Measurements from ENCODE around the gene TUBB6. TPM values are rescaled to one million over a fixed set of nuclear protein-coding genes. Genes with fewer than 3 reads are reported as not detected.

The TUBB6 gene
- total and polyA plus RNA-seq, 3 donors from 2014 or later, result 47.0 to 84.5 (median 65.1) TPM

DNA sequence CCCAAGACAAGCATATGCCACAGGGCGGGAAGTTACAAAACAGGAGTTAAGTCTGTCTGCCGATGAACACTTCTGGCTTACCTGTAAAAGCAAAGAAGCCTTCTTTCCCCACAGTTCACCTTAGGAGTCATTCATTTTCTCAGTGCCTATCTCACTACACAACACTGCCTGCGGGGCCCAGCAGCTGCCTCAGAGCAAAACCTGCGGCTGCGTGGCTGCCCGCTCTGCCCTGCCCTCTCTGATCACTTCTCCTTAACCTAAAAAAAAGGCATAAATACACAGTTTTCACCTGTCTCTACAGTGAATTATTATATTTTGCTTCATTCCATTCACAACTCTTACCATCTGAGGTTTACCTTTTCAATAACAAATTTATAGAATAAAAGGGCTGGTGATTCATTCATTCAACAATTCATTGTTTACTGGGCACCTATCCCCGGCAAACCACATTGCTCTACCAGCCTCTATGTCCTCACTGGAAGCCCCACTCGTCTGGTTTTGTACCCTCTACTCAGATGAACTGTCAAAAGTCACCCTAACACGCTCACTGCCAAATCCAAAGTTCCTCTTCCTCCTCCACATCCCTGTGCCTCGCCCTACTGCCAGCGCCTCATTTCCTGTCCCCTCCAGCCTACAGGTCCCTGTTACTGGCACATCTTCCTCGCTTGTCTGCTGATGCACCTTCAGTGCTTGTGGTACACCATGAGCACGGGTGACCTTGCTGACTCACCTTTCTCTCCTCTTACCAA, 37.6 kb downstream of the TUBB6 start:
- DNase-seq, result no peak
- no peak overlapping the region for H3K4me3 ChIP-seq
- H3K27me3 ChIP-seq, result no peaks in the 10 kb centered on the region
- no peaks in the 10 kb centered on the region for H3K9me3 ChIP-seq
- intact Hi-C loops (cut with DNase I; ENCODE audit: low total_unique reads), result no loop called here
- H3K27ac ChIP-seq, result no peak overlapping the region
- WGBS, 2 donors, result 88 to 90% methylated on average over 13 of the region's 13 CpGs
- TF ChIP-seq, protein P1, sequence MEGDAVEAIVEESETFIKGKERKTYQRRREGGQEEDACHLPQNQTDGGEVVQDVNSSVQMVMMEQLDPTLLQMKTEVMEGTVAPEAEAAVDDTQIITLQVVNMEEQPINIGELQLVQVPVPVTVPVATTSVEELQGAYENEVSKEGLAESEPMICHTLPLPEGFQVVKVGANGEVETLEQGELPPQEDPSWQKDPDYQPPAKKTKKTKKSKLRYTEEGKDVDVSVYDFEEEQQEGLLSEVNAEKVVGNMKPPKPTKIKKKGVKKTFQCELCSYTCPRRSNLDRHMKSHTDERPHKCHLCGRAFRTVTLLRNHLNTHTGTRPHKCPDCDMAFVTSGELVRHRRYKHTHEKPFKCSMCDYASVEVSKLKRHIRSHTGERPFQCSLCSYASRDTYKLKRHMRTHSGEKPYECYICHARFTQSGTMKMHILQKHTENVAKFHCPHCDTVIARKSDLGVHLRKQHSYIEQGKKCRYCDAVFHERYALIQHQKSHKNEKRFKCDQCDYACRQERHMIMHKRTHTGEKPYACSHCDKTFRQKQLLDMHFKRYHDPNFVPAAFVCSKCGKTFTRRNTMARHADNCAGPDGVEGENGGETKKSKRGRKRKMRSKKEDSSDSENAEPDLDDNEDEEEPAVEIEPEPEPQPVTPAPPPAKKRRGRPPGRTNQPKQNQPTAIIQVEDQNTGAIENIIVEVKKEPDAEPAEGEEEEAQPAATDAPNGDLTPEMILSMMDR (IDR thresholded peaks at IDR 0.05), result no peak
- no peak for TF ChIP-seq POLR2A (IDR thresholded peaks at IDR 0.05)
- no peaks in the 10 kb centered on the region for H3K36me3 ChIP-seq (ENCODE audit: low read depth, missing control alignments)
- H3K4me1 ChIP-seq, result no peaks in the 10 kb centered on the region

DNA sequence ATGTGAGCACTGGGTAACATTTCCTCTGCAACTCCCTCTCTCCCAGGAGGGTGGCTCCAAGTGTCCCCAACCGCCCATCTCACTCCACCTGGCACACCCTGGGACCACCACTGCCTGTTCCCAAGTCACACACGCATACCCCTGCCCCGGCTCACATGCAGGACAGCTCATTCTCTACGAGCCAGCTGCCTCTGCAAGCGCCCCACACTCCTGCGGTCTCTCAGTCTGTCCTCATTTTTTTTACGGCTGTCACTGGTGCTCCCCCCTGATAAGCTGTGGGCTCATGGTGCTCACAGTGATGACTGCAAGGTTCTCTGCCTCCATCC, 38.2 kb downstream of the TUBB6 start:
- intact Hi-C loops (cut with DNase I; ENCODE audit: low total_unique reads), result no loop called here
- WGBS, 2 donors, result 93 to 95% methylated on average over 7 of the region's 7 CpGs
- Histone ChIP-seq H3K4me1 (no peaks in the 10 kb centered on the region), H3K9me3 (no peaks in the 10 kb centered on the region), H3K27me3 (no peaks in the 10 kb centered on the region), H3K4me3 (no peak overlapping the region), H3K27ac (no peak overlapping the region), H3K36me3 (ENCODE audit: low read depth, missing control alignments) (no peaks in the 10 kb centered on the region)
- no peak for DNase-seq
- no peak for TF ChIP-seq POLR2A (IDR thresholded peaks at IDR 0.05)
- TF ChIP-seq, protein P1 (IDR thresholded peaks at IDR 0.05), result no peak

DNA sequence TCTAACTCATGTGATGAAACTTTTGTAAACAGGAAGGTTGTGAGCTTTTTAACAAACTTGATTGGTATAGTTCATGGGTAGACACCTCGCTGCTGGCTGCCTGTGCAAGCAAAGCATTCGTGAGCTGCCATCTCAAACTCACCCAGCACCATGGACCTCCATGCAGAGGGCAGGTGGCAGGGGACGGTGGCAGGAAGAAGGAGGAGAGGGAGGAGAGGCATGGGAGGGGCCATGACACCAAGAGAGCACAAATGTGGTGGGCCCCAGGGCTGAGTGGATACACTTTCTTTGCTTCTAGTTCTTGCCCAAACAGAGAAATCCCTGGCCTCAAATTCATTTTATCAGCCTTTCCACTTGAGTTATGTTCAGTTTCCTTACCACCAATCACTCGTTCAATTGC, 39.9 kb downstream of the TUBB6 start:
- H3K4me3 ChIP-seq, result no peak overlapping the region
- no peak overlapping the region for H3K27ac ChIP-seq
- DNase-seq, result no peak
- WGBS, 2 donors, result 78 to 91% methylated on average over 4 of the region's 4 CpGs
- no peaks in the 10 kb centered on the region for H3K27me3 ChIP-seq
- intact Hi-C loops (cut with DNase I; ENCODE audit: low total_unique reads), result no loop called here
- H3K36me3 ChIP-seq (ENCODE audit: low read depth, missing control alignments), result no peaks in the 10 kb centered on the region
- no peaks in the 10 kb centered on the region for H3K4me1 ChIP-seq
- TF ChIP-seq, protein P1 (IDR thresholded peaks at IDR 0.05), result no peak
- TF ChIP-seq POLR2A (IDR thresholded peaks at IDR 0.05), result no peak
- no peaks in the 10 kb centered on the region for H3K9me3 ChIP-seq

DNA sequence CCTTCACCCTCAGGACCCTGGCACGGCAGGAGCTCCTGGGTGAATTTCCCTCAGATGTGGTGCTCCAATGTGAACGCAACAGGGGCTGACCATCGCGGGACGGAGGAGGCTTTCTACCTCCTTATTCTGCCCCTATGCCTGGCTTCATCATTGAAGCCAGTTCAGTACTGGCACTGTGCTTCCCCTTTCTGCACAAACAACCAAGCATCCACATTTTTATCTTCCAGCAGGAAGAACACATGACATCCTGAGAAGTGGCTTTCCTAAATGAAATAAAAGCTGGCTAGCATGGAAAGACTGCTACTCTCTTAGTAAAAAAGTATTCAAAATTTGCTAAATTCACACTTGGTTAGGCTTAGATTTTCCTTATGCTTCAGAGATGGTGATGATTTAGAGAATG, 44.1 kb downstream of the TUBB6 start:
- H3K27me3 ChIP-seq, result no peaks in the 10 kb centered on the region
- intact Hi-C loops (cut with DNase I; ENCODE audit: low total_unique reads), result no loop called here
- H3K27ac ChIP-seq, result no peak overlapping the region
- no peaks in the 10 kb centered on the region for H3K4me1 ChIP-seq
- 94 to 98% methylated on average over 5 of the region's 5 CpGs for WGBS, 2 donors
- DNase-seq, result no peak
- no peaks in the 10 kb centered on the region for H3K36me3 ChIP-seq (ENCODE audit: low read depth, missing control alignments)
- no peaks in the 10 kb centered on the region for H3K9me3 ChIP-seq
- no peak overlapping the region for H3K4me3 ChIP-seq
- TF ChIP-seq, protein P1 (IDR thresholded peaks at IDR 0.05), result no peak
- TF ChIP-seq POLR2A (IDR thresholded peaks at IDR 0.05), result no peak

DNA sequence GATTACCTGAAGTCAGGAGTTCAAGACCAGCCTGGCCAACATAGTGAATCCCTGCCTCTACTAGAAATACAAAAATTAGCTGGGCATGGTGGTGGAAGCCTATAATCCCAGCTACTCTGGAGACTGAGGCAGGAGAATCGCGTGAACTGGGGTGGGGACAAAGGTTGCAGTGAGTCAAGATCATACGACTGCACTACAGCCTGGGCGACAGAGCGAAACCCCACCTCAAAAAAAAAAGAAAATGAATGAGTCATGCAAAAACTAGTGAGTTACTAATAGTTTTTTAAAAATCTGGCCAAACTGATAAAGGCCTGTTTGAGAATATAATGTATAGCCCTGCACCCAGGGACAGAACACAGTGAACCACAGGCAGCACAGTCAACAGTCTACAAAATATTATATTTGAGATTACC, 51.5 kb downstream of the TUBB6 start:
- intact Hi-C loops (cut with DNase I; ENCODE audit: low total_unique reads), result no loop called here
- Histone ChIP-seq H3K36me3 (ENCODE audit: low read depth, missing control alignments) (no peaks in the 10 kb centered on the region), H3K4me1 (no peaks in the 10 kb centered on the region), H3K9me3 (no peaks in the 10 kb centered on the region), H3K4me3 (no peak overlapping the region), H3K27ac (no peak overlapping the region), H3K27me3 (no peaks in the 10 kb centered on the region)
- TF ChIP-seq POLR2A (IDR thresholded peaks at IDR 0.05), result no peak
- TF ChIP-seq, protein P1 (IDR thresholded peaks at IDR 0.05), result no peak
- DNase-seq, result no peak
- WGBS, 2 donors, result 86 to 97% methylated on average over 5 of the region's 5 CpGs
